Fibroblast of the aortic adventitia (primary cell): ENCODE measurements around the gene CCRL2. TPM values are rescaled to one million over a fixed set of nuclear protein-coding genes. Genes with fewer than 3 reads are reported as not detected.
A peak's percentile ranks its signal among the peaks of the same experiment; 100 is the strongest.

Source experiments
- DNase-seq: peaks from one replicate; pipeline ENCODE4 v3.0.0-alpha.2; 2010; ENCODE audit warnings: low read depth
- H3K4me3 ChIP-seq: 2 replicates; pipeline ENCODE4 v1.5.1; 2011; ENCODE audit warnings: low read depth, mild to moderate bottlenecking, control low read depth, low read length, moderate library complexity
- total RNA-seq: library from RNA; depleted of rRNA; stranded (reverse); fragments of >200 nt; gene quantifications from 2 replicates; pipeline ENCODE4 v1.2.3, GENCODE V29; 2012; ENCODE audit warnings: low replicate concordance
- TF ChIP-seq, protein P1 (sequence below): IDR thresholded peaks from 2 replicates; pipeline ENCODE4 v1.5.1; 2011; ENCODE audit warnings: mild to moderate bottlenecking, low read length, control low read depth, inconsistent platforms; ENCODE audit not compliant: insufficient read depth

The CCRL2 gene
- total RNA-seq, 1 donor = 0.54 TPM

DNA sequence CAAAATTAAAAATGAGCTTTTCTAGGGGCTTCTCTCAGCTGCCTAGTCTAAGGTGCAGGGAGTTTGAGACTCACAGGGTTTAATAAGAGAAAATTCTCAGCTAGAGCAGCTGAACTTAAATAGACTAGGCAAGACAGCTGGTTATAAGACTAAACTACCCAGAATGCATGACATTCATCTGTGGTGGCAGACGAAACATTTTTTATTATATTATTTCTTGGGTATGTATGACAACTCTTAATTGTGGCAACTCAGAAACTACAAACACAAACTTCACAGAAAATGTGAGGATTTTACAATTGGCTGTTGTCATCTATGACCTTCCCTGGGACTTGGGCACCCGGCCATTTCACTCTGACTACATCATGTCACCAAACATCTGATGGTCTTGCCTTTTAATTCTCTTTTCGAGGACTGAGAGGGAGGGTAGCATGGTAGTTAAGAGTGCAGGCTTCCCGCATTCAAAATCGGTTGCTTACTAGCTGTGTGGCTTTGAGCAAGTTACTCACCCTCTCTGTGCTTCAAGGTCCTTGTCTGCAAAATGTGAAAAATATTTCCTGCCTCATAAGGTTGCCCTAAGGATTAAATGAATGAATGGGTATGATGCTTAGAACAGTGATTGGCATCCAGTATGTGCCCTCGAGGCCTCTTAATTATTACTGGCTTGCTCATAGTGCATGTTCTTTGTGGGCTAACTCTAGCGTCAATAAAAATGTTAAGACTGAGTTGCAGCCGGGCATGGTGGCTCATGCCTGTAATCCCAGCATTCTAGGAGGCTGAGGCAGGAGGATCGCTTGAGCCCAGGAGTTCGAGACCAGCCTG is 35.3 kb upstream of the CCRL2 start:
- TF ChIP-seq, protein P1, sequence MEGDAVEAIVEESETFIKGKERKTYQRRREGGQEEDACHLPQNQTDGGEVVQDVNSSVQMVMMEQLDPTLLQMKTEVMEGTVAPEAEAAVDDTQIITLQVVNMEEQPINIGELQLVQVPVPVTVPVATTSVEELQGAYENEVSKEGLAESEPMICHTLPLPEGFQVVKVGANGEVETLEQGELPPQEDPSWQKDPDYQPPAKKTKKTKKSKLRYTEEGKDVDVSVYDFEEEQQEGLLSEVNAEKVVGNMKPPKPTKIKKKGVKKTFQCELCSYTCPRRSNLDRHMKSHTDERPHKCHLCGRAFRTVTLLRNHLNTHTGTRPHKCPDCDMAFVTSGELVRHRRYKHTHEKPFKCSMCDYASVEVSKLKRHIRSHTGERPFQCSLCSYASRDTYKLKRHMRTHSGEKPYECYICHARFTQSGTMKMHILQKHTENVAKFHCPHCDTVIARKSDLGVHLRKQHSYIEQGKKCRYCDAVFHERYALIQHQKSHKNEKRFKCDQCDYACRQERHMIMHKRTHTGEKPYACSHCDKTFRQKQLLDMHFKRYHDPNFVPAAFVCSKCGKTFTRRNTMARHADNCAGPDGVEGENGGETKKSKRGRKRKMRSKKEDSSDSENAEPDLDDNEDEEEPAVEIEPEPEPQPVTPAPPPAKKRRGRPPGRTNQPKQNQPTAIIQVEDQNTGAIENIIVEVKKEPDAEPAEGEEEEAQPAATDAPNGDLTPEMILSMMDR = no peak
- no peak for DNase-seq
- H3K4me3 ChIP-seq = no peak overlapping the region

DNA sequence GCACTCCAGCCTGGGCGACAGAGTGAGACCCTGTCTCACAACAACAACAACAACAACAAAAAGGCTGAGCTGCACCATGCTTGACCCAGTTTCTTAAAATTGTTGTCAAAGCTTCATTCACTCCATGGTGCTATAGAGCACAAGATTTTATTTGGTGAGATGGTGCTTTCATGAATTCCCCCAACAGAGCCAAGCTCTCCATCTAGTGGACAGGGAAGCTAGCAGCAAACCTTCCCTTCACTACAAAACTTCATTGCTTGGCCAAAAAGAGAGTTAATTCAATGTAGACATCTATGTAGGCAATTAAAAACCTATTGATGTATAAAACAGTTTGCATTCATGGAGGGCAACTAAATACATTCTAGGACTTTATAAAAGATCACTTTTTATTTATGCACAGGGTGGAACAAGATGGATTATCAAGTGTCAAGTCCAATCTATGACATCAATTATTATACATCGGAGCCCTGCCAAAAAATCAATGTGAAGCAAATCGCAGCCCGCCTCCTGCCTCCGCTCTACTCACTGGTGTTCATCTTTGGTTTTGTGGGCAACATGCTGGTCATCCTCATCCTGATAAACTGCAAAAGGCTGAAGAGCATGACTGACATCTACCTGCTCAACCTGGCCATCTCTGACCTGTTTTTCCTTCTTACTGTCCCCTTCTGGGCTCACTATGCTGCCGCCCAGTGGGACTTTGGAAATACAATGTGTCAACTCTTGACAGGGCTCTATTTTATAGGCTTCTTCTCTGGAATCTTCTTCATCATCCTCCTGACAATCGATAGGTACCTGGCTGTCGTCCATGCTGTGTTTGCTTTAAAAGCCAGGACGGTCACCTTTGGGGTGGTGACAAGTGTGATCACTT is 34.3 kb upstream of the CCRL2 start:
- TF ChIP-seq, protein P1 = peak; percentile 74
- peak; percentile 48 for DNase-seq
- no peak overlapping the region for H3K4me3 ChIP-seq

DNA sequence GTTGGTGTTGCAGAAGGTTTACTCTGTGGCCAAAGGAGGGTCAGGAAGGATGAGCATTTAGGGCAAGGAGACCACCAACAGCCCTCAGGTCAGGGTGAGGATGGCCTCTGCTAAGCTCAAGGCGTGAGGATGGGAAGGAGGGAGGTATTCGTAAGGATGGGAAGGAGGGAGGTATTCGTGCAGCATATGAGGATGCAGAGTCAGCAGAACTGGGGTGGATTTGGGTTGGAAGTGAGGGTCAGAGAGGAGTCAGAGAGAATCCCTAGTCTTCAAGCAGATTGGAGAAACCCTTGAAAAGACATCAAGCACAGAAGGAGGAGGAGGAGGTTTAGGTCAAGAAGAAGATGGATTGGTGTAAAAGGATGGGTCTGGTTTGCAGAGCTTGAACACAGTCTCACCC is 32.3 kb upstream of the CCRL2 start:
- TF ChIP-seq, protein P1 = no peak
- no peak for DNase-seq

DNA sequence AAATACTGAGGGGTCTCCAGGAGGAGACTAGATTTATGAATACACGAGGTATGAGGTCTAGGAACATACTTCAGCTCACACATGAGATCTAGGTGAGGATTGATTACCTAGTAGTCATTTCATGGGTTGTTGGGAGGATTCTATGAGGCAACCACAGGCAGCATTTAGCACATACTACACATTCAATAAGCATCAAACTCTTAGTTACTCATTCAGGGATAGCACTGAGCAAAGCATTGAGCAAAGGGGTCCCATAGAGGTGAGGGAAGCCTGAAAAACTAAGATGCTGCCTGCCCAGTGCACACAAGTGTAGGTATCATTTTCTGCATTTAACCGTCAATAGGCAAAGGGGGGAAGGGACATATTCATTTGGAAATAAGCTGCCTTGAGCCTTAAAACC is 31.8 kb upstream of the CCRL2 start:
- TF ChIP-seq, protein P1 = no peak
- H3K4me3 ChIP-seq = no peak overlapping the region
- DNase-seq = no peak

More for the DNA sequence above, 32.3 kb upstream of the CCRL2 start:
- H3K4me3 ChIP-seq = no peak overlapping the region

DNA sequence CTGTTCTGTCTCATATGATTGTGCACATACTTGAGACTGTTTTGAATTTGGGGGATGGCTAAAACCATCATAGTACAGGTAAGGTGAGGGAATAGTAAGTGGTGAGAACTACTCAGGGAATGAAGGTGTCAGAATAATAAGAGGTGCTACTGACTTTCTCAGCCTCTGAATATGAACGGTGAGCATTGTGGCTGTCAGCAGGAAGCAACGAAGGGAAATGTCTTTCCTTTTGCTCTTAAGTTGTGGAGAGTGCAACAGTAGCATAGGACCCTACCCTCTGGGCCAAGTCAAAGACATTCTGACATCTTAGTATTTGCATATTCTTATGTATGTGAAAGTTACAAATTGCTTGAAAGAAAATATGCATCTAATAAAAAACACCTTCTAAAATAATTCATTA is 31.2 kb upstream of the CCRL2 start:
- DNase-seq = no peak
- TF ChIP-seq, protein P1 = no peak
- no peak overlapping the region for H3K4me3 ChIP-seq

DNA sequence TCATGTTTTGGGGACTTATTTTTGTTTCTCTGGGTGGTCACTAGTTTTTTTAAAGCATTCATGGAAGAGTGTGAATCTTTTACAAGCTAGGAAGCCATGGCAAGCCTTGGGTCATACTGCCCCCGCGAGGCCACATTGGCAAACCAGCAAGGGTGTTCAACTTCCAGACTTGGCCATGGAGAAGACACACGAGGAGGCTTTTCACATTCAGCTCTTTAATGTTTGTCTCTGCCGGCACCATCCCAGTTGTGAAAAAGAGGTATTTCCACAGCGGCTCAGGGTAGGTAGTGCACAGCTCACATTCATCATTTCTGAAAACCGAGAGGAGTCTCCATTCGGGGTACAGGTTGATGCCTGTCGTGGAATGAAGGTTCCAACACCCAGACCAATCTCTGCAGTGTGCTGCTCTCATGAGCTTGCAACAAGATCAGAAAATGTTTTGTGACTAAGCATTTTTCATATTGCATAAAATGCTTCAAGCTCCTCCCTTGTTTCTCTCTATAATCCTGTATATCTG is 28.6 kb upstream of the CCRL2 start:
- H3K4me3 ChIP-seq = no peak overlapping the region
- TF ChIP-seq, protein P1 = peak; percentile 76
- peak; percentile 64 for DNase-seq
